Cardiac septum (tissue), 1 donor: Measurements from ENCODE around the gene PFDN6. TPM values are rescaled to one million over a fixed set of nuclear protein-coding genes. Genes with fewer than 3 reads are reported as not detected.
A peak's percentile ranks its signal among the peaks of the same experiment; 100 is the strongest.
"Not testable (repeated sequence)": the region's sequence is repeated elsewhere in the genome, so short reads cannot be mapped to it uniquely, and the experiment has no call there.

Source experiments
- DNase-seq: peaks from one replicate; pipeline ENCODE4 v3.0.0-alpha.2; 2020; ENCODE audit warnings: low spot score
- intact Hi-C: fragments of 100-400 bp; cut with DNase I; formaldehyde crosslinking; loops from one replicate; pipeline ENCODE4 v1.14.0; 2022
- long read RNA-seq: library from polyadenylated mRNA; unstranded; transcript quantifications from one replicate; pipeline ENCODE4 v2.0.0, GENCODE V29; 2021
- total RNA-seq: library from RNA; stranded (reverse); fragmentation: NEBNext Ultra II Directional; extraction: Animal tissue kit (Norgen Biotek cat#: 25700); gene quantifications from one replicate; pipeline ENCODE4 v1.2.1, GENCODE V29; 2021
- donor health status: DM: no; HTN: no; CAD: no.

Gene PFDN6
- 35.1 TPM for total RNA-seq
- long read RNA-seq, partial matches to known transcripts: 0 of 3 reads
- long read RNA-seq, other reads (novel, unspliced or antisense): 1 of 3 reads

DNA sequence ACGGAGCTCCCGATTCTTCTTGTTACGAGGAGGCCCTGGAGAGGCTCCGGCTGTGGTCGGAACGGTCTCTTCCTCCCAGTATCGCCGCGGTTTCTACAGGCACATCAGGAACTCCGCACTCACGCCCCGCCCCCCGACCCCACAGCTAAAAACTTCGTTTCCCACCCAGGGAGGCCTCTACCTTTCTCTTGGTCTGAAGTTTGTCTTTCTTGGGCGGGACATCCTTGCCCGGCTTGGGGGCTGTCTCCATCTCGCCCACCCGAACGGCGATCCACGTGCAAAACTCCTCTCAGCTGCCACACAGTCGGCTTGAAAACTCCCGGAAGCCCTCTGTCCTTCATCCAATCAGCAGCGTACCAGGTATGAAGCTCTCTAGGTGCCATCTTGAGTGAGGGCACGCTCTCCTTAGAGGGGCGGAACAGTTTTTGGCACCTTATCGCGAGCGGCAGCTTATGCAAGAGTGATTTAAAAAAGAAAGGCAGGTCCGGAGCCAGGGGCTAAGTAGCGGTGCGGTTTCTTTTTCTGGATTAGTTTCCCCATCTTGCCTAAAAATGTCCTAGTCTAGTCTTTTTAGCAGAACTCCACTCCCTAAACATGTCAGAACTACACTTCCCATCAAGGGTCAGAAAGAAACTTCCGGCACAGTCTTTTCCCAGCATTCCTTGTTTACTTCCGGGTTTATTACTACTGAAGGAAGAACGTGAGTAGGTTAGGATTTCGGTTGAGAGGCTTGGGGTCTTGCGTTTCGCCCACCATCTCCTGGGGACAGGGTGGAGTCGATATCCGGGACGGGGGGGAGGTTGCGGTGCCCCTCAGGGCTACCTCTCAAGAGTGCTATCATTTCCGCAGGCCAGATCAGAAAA is at the start of gene PFDN6, which contains the start of gene WDR46:
Gene PFDN6, plus strand, starts transcription at position 681 of the 863 bp plus-strand sequence. CDS start 256 bp downstream, outside the sequence.
Gene WDR46, minus strand, starts transcription at position 319 of the 863 bp plus-strand sequence. Its CDS starts 69 bp downstream, at position 250.
- DNase-seq: peak; percentile 92
- intact Hi-C loops: loop anchor here (1.0 kb wide), 1 partner anchor 18 kb away; the partner anchor contains the start of gene VPS52

DNA sequence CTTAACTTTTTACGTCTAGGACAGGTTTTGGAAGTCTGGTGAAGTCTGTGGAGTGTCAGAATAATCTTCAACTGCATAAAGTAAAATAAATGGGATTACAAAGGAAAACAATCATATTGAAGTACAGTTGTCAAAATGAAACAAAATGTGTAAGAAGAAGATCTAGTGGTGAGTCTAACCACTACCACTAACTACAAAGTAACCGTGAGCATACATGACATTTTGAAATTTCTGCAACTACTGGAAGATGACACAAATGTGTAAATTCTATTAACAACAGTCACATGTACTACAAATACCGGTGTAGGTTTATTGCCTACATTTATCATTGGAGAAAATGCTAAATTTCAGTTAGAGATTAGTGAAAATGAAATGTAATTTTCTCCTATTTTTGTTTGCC is 47.4 kb upstream of the PFDN6 start:
- DNase-seq: no peak
- intact Hi-C loops: no loop called here

DNA sequence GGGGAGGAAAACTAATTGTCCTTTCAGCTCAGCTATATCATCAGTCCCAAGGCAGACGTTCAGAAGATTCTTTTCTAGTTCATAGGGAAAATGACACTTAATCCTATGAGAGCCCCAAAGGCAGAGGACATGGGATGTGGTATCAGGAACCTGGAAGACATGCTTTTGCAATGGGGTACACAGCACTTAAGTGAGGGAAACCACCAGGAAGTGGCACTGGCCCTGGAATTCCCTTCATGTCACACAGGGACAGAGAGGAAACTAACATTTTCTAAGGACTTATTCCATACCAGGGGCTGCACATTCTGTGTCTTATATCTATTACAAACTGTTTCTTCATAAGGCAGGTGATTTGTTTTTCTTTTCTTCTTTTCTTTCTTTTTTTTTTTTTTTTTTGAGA is 45.9 kb upstream of the PFDN6 start:
- intact Hi-C loops: no loop called here
- no peak for DNase-seq

DNA sequence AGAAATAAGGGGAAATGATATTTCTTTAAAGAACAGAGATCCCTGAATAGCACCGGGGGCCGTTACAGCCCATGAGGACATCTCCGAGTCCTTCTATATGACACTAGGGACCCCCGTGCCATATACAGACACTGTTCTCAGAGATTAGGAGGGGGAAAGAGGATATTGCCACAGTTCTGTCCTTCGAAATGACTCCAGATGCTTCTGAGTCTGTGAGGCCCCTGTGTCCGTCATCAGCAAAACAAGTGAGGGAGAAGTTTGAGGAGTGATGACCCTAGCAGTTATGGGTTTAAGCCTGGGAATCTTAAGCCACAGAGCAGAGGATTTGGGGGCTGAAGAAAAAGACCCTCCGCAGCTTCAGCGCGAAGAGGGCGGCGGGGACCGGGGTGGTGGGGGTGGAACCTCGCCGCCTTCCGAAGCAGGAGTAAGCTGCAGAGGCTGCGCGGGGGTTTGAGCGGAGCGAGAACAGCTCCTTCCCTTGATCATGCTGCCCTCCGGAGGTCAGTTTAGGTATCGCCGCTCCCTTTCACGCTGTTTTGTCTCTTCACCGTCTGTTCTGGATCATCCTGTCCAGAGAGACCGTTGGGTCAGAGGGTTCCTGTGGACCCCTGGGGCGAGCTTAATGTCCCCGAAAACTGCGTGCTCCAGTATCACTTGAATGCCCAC is 41.3 kb upstream of the PFDN6 start:
- peak; percentile 93 for DNase-seq
- intact Hi-C loops: loop anchor here (2.0 to 5.0 kb wide), 5 partner anchors 35 to 231 kb away; partner anchors contain the start of genes HSD17B8, RGL2, RXRB and SLC39A7

DNA sequence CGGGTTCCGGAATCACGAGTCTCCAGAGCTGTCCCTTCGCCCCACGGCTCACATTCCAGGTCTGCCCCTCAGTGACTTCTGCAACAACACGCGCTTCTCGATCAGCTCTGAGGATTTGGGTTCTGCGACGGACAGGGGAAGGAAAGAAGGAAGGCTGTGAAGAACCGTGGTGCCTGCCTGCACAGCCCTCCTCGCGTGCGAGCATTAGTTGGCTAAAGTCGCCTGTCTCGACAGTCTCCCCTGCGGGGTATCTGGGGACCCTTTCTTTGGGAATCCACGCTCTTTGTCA is 40.8 kb upstream of the PFDN6 start:
- peak; percentile 74 for DNase-seq
- intact Hi-C loops: loop anchor here (2.0 to 5.0 kb wide), 5 partner anchors 36 to 231 kb away; partner anchors contain the start of genes HSD17B8, RGL2, RXRB and SLC39A7

DNA sequence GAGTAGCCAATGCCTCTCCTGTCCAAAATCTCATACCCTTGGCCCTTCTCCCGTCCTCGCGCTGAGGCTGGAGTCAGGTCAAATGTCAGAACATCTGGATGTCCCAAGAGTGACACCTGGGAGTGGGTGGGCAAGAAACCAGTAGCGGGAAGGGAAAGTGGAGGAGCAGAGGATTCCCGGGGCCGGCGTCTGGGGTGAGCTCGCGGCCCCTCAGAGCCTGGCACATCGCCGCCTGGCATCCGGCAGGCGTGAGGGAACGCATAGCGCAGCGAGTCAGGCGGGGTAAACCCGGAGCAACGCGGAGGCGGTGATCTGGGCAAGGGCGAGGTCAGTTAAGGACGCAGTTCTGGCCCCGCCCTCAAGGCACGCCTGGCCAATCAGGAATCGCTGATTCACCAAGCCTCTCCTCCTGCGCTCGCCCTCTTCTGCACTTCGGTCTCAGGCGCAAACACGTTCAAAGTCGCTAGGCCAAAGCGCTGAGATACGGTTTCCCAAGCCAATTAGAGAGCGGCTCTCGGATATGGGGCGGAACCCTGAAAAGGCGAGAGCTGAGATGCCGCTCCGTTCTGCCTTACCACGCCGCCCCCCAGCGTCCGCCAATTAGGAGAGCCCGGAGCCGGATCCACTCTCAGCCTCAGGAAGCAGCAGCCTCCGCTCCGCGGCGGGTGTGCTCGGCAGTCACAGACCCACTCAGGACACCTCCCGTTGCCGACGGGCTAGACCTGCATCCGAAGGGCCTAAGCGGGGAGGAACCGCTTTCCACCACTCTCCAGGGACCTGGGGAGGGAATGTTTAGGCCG is 40.3 kb upstream of the PFDN6 start:
- peak; percentile 99 for DNase-seq
- intact Hi-C loops: loop anchor here (1.0 to 5.0 kb wide), 6 partner anchors 36 to 232 kb away; partner anchors contain the start of genes HSD17B8, RGL2, RXRB and SLC39A7

DNA sequence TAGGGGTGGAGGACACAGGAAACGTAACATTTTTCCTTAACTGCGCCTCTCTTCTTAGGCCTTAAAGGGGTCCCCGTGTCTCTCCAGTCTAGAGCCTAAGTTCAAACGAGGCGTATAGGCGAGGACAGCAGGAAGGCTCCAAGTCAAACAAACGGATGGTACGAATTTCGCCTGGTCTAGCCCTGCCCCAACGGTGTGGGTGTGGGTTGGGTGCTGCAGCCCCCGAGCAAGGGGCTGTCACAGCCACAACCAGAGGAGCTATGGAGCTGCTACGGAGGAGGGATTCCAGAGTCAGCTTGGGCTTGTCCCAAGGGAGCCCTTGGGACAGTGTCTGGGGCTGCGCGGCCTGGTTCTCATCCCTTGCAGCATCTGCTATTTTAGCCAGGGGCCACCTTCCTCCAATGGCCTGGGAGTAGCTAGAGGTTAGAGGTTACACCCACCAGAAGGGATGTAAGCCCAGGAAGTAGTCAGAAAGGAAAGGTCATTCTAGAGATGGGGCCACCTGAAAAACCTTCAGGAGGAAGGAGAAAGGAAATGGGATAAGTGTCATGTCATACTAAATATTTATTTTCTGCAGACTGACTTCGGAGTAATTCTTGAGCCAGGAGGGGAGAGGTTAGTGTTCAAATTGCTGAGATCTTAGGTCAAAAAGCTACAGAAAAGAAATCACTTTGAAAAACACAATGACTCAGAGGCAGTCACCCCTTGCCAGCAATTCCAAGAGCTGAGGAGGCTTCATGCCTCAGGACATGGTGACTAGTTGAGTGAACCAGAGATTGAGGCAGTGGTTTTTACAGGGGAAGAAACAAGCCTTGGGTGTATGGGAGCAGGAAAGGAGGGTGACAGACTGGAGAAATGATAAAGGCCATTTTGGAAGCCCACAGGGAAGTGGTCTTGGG is 39.4 kb upstream of the PFDN6 start:
- DNase-seq: no peak
- intact Hi-C loops: loop anchor here (1.0 to 5.0 kb wide), 6 partner anchors 37 to 233 kb away; partner anchors contain the start of genes HSD17B8, RGL2, RXRB and SLC39A7

DNA sequence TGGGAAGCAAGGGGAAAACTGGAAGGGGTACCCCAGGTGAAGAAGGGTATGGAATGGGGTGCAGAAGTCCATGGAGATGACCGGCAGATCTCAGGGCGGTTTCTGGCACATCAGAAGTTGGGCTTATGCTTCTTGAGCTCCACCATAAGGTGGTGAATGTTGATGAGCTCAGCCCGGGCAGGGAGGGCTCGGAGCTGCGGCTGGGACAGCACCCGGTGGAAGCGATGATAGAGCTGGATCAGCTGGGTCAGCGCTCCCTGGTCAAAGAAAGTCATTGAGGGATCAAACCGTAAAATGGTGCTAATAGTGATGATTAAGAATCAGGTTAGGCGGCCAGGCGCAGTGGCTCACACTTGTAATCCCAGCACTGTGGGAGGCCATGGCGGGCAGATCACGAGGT is 38.7 kb upstream of the PFDN6 start:
- intact Hi-C loops: no loop called here
- DNase-seq: no peak

DNA sequence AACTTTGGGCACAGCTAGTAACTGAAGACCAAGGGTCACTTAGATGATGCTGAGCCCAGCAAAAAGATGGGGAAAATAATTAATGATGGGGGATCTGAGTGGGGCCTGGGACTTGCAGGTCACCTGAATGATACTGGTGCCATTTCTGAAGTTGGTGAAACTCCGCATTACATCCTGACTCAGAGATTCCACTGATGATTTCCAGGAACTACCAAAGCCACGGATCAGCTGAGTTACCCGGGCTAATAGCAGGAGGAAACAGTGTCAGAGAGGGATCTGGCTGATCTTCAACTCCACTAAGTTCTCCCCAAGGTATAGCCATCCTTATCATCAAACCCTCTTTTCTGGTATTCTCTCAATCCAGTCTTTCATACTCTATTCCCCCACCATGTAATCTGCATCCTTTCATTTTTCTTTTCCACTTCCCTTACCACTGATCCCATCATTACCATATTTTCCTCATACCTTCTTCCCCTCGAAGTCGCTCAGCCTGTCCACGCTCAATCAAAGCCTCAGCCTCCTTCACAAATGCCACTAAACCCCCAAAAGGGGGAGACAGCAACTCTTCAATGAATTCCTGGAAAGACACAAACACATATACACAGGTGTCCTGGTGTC is 37.9 kb upstream of the PFDN6 start:
- intact Hi-C loops: no loop called here
- no peak for DNase-seq

DNA sequence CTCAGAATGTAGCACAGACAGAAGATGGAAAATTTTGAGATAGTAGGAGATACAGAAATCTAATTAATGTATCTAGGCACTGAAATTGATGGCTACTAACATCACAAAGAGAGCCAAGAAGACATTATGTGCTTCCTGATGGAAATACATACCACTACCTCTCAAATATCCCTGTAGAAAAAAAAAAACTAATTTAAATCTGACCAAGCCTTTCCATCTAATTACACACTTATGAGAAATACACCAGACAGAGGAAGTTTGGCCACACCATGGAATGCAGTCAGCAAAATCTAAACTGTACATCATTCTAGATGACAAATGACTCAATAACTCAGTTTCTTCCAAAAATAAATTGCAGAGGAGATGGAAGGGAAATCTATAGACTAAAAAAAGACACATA is 36.6 kb upstream of the PFDN6 start:
- DNase-seq: no peak
- intact Hi-C loops: no loop called here

DNA sequence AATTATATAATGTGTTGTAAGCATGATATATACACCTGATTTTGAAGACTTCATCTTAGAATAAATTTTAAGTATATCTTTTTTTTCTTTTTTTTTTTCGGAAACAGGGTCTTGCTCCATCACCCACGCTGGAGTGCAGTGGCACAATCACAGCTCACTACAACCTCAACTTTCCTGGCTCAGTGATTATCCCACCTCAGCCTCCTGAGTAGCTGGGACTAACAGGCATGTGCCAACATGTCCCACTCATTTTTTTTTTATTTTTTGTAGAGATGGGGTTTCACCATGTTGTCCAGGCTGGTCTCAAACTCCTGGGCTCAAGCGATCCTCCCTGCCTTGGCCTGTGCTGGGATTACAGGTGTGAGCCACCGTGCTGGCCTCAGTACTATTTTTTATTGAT is 34.8 kb upstream of the PFDN6 start:
- no peak for DNase-seq
- intact Hi-C loops: no loop called here

DNA sequence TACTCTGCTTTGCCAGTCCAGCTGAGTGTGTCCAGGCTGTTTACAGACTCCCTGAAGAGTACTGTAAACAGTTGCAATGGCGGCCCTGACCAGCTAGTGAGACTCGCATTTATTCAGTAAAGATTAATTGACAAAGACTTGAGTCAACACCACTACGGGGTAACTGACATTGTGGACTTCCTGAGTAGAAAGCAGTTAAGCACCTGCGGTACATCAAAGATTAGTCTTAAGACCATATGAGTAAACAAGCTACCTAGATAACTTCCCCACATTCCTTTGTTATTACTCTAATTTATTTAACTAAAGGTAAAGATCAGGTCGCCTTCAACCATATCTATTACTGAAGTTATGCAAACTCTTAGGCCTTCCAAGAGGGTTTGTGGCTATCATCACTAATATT is 30.4 kb upstream of the PFDN6 start:
- intact Hi-C loops: no loop called here
- no peak for DNase-seq

DNA sequence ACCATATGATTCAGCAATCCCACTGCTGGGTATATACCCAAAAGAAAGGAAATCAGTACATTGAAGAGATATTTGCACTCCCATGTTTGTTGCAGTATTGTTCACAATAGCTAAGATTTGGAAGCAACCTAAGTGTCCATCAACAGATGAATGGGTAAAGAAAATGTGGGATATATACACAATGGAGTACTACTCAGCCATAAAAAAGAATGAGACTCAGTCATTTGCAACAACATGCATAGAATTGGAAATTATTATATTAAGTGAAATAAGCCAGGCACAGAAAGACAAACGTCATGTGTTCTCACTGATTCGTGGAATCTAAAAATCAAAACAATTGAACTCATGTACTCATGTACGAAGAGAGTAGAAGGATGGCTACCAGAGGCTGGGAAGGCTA is 26.9 kb upstream of the PFDN6 start:
- DNase-seq, intact Hi-C loops: not testable (repeated sequence)

DNA sequence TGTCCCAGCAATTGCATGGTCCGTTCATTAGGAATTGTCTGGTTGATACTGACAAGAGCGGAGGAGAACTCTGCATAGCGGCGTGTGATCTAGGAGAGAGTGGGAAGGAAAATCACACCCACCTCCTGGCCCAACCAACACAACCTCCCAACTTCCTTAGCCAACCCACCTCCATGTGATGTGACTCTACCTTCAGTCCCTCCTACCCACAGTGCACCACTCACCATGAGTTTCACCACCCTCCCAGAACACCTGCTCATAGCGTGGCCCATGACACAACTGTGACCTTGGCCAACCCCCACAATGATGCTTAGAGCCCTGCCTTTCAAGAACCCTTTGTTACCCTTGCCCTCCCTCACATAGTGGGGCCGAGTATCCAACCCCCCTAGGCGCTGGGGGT is 25.4 kb upstream of the PFDN6 start:
- intact Hi-C loops: no loop called here
- DNase-seq: no peak

DNA sequence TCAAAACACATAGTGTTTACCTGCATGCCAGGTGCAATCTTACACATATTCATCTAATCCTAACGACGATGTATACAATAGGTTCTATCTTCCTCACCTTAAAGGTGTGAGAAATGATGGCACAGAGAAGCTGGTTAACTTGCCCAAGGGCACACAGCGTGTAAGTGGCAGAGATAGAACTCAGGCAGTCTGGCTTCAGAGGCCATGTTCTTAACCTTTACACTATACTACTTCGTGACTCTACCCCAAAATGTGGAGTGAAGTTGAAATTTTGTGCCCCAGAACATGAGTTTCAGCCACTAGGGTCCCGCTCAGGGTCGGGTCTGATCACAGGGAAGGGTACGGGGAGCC is 18.3 kb upstream of the PFDN6 start:
- no peak for DNase-seq
- intact Hi-C loops: loop anchor here (1.0 kb wide), 1 partner anchor 18 kb away; the partner anchor contains the start of genes PFDN6 and WDR46

DNA sequence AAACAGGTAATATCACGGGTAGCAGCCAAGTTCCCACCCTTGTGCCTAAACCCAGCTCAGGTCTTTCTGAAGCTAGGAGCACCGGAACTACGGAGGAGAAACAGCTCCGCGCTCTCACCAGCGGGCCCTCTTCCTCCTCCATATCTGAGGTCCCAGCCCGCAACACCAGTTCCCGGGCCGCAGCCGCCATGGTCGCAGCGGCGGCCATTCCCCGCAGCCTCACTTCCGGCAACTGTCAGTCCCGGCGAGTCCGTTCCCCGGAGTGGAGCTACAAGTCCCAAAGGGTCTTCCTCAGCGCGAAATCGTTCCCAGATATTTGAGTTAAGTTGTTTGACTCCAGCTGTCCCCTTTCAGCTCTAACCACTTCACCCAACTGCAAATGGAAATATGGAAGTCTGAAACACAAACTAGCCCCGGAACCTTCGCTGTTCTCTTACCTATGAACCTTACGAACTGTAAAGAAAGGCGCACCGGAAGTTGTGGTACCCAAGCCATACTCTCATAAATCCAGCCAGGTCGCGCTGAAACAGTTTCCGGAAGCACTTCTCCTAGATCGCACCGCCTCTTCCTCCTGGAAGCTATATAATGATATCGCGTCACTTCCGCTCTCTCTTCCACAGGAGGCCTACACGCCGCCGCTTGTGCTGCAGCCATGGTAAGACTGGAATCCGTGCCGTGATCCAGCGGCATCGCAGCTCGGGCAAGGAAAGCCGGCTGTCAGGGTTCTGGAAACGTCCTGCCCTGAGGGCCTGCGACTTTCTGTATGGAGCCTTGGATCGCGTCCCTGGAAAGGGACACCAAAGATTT is 17.7 kb upstream of the PFDN6 start, which contains the start of the genes RPS18 and VPS52:
Gene RPS18, plus strand, starts transcription at position 608 of the 807 bp plus-strand sequence. Its CDS starts 45 bp downstream, at position 653.
Gene VPS52, minus strand, starts transcription at position 409 of the 807 bp plus-strand sequence. Its CDS starts 201 bp downstream, at position 208.
- DNase-seq: peak; percentile 96
- intact Hi-C loops: loop anchor here (1.0 kb wide), 1 partner anchor 18 kb away; the partner anchor contains the start of genes PFDN6 and WDR46
